LHCN-M2 (cell line): ENCODE measurements around the gene OGFOD2. TPM values are rescaled to one million over a fixed set of nuclear protein-coding genes. Genes with fewer than 3 reads are reported as not detected.

ENCODE experiments used
- DNase-seq: peaks from one replicate; pipeline ENCODE4 v3.0.0-alpha.2; 2012; ENCODE audit warnings: low read depth
- total RNA-seq: library from RNA; depleted of rRNA; stranded (reverse); fragments of >200 nt; gene quantifications from 2 replicates; pipeline ENCODE4 v1.2.3, GENCODE V29; 2014

Gene OGFOD2
- total RNA-seq, 1 experiment from 2014 or later, result 14.8 TPM

DNA sequence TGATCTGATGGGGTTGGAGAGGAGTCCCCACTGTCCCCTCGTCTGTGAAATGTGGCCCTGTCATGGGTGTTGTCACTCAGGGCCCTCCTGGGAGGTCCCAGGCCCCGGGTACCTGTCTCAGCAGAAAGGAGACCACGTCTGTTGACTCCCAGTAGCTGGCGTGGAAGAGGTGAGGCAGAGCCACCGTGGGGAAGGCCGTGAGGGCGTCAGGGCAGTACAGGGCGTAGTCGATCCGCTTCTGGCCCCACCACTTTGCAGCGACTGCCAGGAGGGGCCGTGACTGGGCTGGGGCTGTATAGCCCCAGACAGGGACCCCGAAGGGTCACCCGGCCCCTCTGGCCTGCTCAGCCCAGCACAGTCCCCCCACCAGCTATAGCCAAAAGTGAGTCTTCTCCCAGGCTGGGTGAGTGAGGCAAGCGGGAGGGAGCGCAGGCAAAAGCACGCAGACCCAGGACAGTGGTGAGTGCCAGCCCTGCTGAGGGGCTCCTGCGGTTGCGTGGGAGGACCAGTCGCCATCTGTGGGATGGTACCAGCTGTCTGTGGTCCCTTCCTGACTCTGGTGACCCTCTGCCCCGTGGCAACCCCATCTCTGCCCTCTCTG, 13.7 kb downstream of the OGFOD2 start:
- no peak for DNase-seq

DNA sequence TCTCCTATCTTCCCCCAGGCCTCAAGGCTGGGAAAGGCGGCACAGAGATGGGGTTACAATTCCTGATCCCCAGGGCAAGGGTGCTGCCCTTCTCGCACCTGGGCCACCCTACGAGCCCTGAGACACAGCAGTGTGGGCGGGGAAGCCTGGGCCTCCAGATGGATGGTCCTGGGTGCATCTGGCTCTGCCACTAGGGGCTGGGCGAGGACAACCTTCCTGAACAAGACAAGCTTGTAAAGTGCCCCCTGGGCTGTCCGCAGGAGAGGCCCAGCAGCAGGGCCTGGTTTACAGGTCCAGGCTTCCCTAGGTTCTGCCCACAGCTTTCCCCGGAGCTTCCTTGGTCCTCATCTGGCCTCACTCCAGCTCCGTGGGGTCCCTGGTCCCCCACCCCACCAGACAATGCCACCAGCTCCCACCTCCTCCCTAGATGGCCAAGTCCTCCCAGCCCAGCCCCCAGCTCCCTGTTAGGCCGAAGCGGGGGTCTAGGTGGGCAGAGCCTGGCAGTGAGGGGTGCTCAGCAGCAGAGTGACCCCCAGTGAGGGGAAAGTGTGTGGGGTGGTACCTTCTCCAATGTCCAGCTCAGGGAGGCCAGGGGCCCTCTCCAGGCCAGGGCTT, 14.3 kb downstream of the OGFOD2 start:
- DNase-seq, result no peak

DNA sequence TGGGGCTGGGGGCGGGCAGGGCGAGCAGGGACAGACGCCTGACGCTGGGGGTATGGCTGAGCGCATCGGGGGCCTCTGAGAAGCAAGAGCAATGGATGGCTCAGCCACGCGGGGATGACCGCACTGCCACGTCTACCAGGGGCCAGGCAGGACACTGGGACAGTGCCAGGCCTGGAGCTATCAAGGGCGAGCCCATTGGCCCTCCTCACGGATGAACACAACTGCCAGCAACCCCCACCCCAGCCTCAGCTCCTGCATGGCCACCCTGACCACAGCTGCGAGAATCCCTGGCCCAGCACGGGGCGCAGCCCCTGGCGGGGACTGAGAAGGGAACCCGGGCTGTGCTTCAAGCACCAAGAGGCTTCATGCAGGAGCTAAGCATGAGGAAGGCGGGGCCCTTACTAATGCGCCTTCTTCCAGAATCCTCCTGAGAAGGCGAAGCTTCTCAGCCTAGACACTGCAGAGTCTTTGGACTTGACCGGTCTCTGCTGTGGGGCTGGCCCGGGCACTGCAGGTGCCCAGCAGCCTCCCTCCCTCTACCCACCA, 14.9 kb downstream of the OGFOD2 start:
- DNase-seq, result no peak

DNA sequence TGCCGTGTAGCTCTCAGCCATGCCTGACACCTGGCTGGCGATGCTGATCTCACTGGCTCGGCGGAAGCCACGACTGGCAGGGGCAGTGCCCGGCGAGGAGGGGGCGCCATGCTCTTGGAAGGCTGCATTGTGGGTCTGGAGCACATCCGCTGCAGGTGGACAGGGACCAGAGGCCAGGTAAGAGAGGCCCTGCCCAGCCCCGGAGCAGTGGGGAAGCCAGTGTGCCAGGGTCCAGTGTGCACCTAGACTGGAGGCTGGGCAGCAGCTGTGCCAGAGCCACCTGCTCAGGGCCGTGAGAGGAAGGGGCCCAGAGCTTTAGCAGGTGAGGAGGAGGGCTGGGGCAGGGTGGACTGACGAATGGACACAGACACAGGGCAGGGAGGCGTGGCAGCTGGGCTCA, 15.5 kb downstream of the OGFOD2 start:
- DNase-seq, result no peak

DNA sequence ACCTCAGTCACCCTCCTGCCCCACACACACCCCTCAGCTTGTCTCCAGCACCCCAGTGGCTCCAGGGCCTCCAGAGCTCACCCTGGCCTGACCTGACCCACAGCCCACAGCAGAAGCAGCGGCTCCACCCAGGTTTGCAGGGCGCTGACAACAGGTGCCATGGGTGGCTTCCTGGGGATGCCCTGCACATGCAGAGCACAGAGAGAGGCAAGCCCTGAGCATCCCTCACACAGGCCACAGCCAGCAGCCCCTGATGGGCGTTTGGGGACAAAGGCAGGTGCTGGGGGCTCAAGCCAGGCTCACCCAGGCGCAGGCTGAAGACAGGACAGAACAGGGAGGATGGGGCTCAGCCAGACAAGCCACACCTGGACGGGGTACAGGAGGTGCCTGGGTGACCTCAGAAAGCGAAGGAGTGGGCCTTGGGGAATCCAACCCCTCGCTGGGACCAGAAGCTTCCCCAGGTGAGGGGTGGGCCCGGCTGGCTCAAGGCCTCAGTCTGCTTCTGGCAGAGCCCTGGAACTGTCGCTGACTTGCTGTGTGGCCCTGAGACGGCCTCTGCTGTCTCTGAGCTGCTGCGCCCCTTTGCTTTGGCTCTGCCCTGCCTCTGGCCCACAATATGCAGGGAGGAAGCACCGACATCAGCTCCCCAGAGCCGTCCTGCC, 16.0 kb downstream of the OGFOD2 start:
- no peak for DNase-seq

DNA sequence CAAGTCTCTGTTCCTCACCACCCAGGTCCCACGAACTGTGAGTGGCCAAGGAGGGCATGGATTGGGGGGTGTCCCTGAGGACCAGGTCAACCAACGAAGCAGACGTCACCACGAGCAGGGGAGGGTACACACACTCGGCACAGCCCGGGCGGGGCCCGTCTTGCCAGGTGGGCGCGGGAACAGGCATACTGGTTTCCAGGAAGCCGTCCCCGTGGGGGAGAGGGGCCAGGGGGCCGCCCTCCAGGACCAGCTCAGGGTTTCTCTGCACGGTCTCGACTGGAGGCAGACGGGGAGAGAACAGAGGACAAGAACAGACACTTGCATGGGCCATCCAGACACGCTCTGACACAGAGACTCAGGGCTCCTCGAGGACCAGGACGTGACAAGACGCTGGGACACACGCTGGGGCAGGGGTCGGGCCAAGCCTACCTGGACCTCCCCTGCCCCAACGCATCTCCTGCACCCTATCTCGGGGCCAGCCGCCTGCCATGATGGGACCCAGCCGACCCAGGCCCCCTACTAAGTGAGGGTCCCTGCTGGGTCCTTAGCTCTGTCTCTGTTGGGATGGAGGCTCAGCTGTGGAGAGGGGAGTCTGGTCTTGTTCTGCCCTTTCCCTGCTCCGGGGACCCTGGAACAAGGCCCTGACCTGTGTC, 16.7 kb downstream of the OGFOD2 start:
- no peak for DNase-seq

DNA sequence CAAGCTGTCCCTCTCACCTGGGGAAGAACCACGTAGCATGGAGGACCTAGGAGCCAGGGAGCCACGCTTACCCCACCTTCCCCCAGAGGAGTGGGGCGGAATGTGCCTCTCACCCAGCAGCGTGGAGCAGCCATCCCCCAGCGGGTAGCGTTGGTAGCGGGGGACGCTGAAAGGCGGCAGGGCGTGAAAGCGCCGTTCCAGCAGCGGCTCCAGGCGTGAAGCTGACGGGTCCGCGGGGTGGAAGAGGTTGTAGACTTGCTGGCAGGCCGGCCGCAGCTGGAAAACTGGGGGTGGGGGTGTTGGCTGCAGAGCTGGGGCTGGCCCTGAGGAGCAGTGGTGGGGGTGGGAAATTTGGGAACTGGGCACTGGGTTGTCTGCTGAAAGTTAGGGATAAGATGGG, 17.3 kb downstream of the OGFOD2 start:
- no peak for DNase-seq

DNA sequence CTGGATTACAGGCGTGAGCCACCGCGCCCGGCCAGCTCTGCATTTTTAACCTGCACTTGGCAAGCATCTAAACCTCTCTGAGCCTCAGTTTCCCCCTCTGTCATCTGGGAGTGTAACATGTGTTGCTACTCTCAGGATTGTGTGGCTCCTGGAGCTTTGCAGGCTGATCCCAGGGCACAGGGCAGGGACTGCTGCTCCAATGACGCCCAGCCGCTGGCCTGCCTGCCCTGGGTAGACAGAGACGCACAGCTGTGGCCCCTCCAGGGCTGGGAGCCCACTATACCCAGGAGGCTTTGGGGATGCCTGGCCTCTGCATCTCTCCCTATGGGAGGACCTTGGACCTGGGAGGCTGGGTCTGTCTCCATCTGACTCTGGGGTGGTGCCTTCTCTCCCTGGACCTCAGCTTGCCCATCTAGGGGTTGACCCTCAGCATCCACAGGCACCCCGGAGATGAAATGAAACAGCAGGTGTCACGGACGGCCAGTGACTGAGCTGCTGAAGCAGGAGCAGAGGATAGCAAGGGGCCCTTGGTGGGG, 19.2 kb downstream of the OGFOD2 start:
- no peak for DNase-seq

DNA sequence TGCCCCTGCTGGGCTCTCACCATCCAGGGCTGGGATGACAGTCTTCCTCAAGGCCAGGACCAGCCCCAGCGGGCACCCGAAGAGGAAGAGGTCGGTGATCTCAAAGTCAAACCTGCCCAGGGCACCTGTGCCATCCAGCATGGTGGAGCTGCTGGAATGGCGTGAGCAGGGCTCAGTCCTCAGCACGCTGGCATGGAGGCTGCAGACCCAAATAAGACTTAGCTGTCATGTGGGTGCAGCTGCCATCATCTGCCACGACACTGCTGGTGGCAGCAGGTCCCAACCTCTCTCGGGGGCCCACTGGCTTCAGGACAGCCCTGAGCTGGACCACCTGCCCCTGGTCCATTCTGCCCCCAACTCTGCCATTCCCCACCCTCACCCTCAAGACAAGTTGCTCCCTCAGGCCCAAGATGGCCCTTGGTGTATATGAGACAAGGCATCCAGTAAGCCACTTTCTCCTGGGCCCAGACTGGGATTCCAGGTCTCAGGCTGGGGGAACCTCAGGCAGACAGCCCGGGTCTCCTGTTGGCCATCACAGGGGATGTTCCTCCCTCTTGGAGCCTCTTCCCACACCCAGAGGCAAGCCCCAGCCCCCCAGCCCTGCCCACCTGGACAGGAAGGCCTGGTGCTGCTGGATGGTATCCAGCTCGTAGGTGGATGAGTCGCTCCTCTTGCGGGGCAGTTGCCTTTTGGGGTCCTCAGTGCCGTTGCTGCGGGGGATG, 19.9 kb downstream of the OGFOD2 start:
- no peak for DNase-seq

DNA sequence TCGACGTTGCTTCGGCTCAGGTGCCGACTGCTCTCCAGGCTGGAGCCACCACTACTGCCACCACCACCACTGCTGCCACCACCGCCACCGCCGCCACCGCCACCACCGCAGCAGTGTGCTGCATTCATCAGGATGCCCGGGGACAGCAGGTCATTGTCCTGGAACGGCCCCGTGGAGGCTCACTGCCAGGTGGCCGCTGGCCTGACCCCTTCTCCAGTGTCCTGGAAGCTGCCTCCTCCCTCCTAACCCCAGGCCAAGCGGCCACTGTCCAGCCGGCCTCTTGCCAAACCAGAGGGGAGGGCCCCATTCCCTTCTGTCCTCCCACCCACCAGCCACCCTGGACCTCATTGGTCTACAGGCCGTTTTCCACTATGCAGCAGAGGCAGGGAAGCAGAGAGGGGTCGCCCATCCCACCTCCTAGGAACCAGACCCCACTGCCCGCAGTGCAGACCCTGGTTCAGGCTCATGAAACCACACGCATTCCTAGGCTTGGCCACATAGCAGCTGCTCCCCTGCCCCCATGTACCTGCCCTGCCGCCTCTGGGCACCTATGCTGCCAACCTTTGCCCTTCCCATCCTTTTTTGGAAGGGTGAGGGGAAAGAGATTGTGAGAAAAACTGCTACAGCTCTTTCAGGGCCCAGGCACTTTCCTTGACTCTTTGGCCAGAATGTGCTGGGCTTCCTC, 20.6 kb downstream of the OGFOD2 start:
- no peak for DNase-seq

DNA sequence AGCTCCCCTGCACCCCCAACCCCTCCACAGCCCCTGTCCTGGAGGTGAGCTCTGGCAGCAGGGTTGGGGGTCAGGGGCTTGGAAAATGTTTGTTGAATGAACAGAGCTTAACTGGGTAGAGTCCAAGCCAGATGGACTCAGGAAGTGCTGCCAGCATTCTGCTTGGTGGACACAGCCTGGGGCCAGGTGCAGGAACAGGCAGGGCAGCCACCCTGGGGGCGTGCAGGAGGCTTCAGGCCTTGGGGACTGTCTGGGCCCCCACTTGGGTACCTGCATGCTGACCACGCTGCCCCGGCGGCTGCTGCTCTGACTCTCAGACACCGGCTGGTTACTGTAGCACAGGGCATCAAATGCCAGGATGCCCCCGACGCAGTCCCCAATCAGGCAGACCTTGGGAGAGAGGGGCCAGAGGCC, 21.2 kb downstream of the OGFOD2 start:
- no peak for DNase-seq

DNA sequence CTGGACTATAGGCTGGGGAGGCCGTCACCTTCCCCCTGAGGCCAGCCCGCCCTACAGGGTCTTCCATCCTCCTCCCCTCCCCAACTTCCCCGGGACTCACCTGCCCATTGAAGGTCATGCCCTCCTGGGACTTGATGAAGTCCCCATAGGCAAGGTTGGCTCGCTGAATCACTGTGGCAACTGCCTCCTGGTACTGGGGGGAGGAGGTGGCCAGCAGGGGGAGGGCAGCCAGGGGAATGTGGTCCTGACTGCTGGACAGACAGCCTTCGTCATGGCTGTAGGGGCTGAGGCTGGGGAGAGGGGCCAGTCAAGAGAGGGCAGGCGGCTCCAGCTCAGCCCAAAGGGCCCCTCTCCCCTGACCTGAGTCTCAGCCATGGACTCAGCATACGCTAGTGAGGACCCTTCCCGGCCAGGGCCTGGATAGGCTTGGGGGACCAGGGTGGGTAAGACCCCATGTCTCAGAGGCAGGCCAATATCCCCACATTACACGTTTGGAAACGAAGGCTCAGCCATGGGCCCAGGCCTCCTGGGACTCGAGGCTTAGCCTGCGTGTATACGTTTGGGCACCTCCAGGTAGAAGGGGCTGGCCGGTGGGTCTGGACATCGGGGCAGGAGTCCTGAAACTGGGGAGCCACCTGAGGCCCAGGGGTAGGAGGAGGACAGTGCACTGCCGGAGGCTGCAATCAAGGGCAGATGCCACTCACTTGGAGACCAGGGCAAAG, 21.7 kb downstream of the OGFOD2 start:
- DNase-seq, result no peak

DNA sequence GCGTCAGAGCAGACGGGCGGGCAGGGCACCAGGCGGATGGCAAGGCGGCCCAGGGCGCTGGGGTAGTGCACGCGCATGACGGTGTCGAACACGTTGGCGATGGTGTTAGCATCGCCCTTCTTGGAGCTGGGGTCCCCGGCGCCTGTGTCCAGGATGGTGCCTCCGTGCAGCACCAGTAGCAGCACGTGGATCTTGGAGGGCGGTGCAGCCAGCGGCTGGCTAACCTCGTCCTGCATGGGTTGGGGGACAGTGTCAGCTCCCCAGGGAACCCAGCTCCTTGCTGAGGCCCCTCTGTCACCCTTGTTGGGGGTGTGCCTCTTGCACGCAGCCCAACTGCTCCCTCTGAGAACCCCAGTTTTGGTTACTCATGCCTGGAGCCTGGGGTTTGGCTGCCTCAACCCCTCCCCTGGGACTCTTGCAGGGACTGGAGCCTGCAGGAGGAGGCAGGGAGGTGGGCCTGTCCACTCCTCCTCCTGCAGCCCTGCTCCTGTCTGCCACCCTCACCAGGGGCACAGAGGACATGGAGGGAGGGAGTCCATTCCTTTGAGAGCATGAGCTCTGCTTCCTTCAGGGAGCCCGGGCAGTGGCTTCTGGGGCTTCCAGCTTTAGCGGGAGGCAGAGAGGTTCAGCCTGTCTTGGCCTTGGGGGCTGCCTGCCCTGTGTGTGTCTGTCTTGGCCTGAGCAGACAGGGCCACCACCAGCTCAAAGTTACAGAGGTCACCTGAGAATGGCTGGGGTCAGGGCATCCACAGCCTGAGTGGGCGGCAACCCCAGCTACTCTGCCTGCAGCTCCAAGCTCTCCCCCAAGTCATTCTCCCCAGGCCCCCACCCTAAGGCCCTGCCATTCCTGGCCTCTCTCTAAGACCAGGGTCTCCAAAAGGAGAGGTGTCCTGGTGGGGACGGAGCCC, 22.6 kb downstream of the OGFOD2 start:
- DNase-seq, result no peak

DNA sequence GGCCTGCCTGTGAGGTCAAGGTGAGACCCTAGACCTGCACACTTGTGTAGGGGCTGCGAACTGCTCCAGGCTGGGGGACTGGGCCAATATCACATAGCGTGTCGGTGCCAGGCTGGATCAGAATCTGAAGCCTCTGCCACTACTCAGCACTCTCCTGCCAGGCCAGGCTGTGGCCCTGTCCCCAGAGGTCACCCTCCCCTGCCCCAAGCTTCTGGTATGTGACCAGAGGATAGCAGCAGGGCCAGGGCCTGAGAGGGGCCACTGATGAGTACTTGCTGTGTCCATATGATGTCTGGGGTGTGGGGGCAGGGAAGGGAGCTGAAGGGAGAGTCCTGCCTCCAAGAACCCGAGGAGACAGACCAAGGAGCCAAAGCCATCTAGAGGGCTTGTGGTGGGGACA, 23.3 kb downstream of the OGFOD2 start:
- DNase-seq, result no peak

DNA sequence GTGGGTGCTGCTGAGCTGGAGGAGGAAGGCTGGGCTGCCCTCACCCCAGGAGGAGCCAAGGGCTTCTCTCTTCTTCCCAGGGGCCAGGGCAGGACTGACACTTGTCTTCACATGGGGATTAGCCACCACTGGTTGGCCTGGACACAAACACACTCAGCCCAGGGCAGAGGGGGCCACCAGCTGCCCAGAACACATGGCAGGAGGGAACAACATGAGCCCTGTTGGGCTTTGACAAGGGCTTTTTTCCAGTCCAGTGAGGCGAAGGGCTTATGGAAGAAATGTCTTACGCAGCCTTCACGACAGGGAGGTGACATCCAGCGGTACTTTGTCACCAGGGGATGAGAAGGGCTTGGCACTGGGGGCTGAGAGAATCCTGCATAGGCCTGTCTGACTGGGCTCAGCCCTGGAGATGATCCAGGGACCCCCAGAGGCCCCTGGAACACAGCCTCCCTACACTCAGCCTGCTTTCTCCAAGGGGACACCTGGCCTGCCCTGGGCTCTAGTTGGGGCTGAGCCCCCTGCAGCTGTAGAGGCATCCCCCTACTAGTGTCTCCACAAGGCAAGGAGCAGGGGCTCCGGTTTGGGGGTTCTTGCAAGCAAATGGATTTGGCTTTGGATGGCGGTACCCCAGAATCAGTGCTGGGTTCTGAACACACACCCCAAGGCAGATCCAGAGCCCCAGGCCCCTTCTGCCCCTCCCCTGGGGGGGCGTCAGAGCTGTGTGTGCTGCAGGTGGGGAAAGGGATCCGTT, 24.3 kb downstream of the OGFOD2 start:
- DNase-seq, result no peak

DNA sequence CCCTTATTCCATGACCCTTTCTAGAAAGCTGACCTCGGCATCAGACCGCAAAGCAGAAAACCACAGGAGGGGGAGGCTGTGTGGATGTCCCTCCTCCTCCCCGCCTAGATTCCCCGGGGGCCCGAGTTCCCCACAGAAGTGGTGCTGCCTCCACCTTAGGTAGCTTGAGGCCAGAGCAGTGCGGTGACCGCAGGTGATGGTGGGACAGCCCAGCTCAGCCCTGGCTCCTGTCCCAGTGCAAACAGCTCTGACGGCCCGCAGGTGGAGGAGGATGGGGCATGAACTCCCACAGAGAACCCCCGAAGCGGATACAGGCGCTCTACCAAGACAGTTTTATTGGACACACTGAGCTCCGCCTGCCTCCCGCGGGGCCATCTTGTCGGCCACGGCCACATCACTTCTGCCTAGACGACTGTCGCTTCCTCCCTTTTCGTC, 25.0 kb downstream of the OGFOD2 start:
- no peak for DNase-seq

DNA sequence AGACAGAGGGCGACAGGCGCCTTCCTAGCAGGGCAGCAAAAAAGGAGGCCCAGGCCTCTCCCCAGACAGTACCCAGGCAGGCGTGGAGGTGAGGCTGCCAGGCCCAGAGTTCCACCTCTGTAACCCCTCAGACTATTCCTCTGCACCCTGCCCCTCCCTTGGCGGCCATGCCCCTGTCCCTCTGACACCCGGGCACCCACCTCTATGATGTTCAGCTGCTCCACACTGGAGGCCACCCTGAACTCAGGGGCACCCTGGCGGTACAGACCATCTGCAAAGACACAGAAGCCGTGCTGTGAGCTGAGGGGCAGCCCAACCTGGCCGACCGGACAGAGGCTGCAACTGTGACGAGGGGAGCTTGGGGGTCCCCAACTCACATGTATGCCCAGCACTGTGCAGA, 25.5 kb downstream of the OGFOD2 start:
- no peak for DNase-seq

DNA sequence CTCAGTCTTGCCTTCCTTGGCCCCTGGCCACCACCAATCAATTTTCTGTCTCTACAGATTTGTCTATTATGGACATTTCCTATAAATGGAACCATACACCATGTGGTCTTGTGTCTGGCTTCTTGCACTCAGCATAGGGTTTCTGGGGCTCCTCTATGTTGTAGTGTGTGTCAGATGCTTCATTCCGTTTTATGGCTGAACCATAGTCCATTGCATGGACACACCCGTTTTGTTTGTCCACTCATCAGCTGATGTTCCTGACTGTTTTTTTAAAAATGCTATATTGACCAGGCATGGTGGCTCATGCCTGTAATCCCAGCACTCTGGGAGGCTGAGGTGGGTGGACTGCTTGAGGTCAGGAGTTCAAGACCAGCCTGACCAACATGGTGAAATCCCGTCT, 26.4 kb downstream of the OGFOD2 start:
- DNase-seq, result no peak
